SK-N-SH (cell line): ENCODE measurements around the gene CD34.

Experiments
- ELF1 ChIP-seq: IDR thresholded peaks from 2 replicates; pipeline ENCODE4 v1.4.0; 2012
- EP300 ChIP-seq, 2 experiments: IDR thresholded peaks; 2 replicates each; pipeline versions ENCODE4 v1.4.0 to v1.6.1; 2012; ENCODE audit warnings: borderline replicate concordance in 1 of 2, low read depth in 1 of 2, low read length in 1 of 2
- EZH2phosphoT487 ChIP-seq: fragments of 200-600 bp; sonication (generic); IDR thresholded peaks from 2 replicates; pipeline ENCODE4 v1.6.1; 2017; ENCODE audit warnings: low read depth, mixed run types, mild to moderate bottlenecking, antibody characterized with exemption, moderate library complexity, borderline replicate concordance
- POLR2AphosphoS5 ChIP-seq: IDR thresholded peaks from 2 replicates; pipeline ENCODE4 v1.6.1; 2012; ENCODE audit warnings: low read depth, low read length
- RCOR1 ChIP-seq: fragments of 150-350 bp; IDR thresholded peaks from 2 replicates; pipeline ENCODE4 v1.6.1; 2017; ENCODE audit warnings: antibody characterized with exemption, low read length
- TAF1 ChIP-seq: IDR thresholded peaks from 2 replicates; pipeline ENCODE4 v1.6.1; 2012; ENCODE audit warnings: low read depth, mild to moderate bottlenecking, low read length, moderate library complexity, borderline replicate concordance
- TF ChIP-seq, protein P1 (sequence below): fragments of 200-600 bp; sonication (generic); IDR thresholded peaks from 2 replicates; pipeline ENCODE4 v1.6.1; 2017; ENCODE audit warnings: antibody characterized with exemption, mild to moderate bottlenecking, moderate library complexity
- TF ChIP-seq, protein P2 (sequence below): IDR thresholded peaks from 2 replicates; pipeline ENCODE4; 2012
- TF ChIP-seq, protein P3 (sequence below): IDR thresholded peaks from 2 replicates; pipeline ENCODE4 v1.4.0; 2012; ENCODE audit warnings: low read depth
- TF ChIP-seq, protein P4 (sequence below): IDR thresholded peaks from 2 replicates; pipeline ENCODE4 v1.6.1; 2012; ENCODE audit warnings: mild to moderate bottlenecking, low read depth, low read length, moderate library complexity

DNA sequence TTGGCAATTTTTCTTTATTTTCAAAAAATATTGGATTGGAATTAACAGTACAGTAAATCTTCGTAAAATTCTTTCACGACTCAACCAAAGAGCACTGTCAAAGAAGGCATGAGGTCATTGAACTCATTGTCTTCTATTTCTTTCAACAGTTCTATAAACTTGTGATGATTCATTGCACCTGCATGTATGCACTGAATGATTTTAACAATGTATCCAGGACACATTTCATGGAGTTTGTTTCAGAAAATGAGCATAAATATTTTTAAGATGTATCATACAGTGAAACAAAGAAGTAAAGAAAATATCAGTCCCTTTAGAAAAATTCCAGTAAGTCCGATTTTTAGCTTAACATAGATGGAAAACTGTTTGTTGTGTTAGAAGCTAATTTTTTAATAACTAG lies 33.6 kb upstream of the CD34 start:
- TF ChIP-seq, protein P1, sequence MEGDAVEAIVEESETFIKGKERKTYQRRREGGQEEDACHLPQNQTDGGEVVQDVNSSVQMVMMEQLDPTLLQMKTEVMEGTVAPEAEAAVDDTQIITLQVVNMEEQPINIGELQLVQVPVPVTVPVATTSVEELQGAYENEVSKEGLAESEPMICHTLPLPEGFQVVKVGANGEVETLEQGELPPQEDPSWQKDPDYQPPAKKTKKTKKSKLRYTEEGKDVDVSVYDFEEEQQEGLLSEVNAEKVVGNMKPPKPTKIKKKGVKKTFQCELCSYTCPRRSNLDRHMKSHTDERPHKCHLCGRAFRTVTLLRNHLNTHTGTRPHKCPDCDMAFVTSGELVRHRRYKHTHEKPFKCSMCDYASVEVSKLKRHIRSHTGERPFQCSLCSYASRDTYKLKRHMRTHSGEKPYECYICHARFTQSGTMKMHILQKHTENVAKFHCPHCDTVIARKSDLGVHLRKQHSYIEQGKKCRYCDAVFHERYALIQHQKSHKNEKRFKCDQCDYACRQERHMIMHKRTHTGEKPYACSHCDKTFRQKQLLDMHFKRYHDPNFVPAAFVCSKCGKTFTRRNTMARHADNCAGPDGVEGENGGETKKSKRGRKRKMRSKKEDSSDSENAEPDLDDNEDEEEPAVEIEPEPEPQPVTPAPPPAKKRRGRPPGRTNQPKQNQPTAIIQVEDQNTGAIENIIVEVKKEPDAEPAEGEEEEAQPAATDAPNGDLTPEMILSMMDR: no peak
- TF ChIP-seq POLR2AphosphoS5: no peak
- 0 out of 4 replicates have a peak, but pooled peaks of 1 of the 2 experiments have one; percentile 7 for TF ChIP-seq EP300 (IDR thresholded peaks at IDR 0.05; ENCODE audit: borderline replicate concordance in 1 of 2, low read depth in 1 of 2, low read length in 1 of 2)
- no peak for TF ChIP-seq ELF1
- no peak for TF ChIP-seq EZH2phosphoT487
- TF ChIP-seq, protein P2, sequence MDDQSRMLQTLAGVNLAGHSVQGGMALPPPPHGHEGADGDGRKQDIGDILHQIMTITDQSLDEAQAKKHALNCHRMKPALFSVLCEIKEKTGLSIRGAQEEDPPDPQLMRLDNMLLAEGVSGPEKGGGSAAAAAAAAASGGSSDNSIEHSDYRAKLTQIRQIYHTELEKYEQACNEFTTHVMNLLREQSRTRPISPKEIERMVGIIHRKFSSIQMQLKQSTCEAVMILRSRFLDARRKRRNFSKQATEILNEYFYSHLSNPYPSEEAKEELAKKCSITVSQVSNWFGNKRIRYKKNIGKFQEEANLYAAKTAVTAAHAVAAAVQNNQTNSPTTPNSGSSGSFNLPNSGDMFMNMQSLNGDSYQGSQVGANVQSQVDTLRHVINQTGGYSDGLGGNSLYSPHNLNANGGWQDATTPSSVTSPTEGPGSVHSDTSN: peak; percentile 36
- no peak for TF ChIP-seq TAF1
- TF ChIP-seq, protein P3, sequence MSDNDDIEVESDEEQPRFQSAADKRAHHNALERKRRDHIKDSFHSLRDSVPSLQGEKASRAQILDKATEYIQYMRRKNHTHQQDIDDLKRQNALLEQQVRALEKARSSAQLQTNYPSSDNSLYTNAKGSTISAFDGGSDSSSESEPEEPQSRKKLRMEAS: no peak
- TF ChIP-seq RCOR1: no peak
- TF ChIP-seq, protein P4, sequence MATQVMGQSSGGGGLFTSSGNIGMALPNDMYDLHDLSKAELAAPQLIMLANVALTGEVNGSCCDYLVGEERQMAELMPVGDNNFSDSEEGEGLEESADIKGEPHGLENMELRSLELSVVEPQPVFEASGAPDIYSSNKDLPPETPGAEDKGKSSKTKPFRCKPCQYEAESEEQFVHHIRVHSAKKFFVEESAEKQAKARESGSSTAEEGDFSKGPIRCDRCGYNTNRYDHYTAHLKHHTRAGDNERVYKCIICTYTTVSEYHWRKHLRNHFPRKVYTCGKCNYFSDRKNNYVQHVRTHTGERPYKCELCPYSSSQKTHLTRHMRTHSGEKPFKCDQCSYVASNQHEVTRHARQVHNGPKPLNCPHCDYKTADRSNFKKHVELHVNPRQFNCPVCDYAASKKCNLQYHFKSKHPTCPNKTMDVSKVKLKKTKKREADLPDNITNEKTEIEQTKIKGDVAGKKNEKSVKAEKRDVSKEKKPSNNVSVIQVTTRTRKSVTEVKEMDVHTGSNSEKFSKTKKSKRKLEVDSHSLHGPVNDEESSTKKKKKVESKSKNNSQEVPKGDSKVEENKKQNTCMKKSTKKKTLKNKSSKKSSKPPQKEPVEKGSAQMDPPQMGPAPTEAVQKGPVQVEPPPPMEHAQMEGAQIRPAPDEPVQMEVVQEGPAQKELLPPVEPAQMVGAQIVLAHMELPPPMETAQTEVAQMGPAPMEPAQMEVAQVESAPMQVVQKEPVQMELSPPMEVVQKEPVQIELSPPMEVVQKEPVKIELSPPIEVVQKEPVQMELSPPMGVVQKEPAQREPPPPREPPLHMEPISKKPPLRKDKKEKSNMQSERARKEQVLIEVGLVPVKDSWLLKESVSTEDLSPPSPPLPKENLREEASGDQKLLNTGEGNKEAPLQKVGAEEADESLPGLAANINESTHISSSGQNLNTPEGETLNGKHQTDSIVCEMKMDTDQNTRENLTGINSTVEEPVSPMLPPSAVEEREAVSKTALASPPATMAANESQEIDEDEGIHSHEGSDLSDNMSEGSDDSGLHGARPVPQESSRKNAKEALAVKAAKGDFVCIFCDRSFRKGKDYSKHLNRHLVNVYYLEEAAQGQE: no peak
